Breast epithelium (tissue), 4 donors: ENCODE measurements around the gene SLC38A10. TPM values are rescaled to one million over a fixed set of nuclear protein-coding genes. Genes with fewer than 3 reads are reported as not detected.

Source experiments
- DNase-seq, 2 donors: peaks; one replicate each; pipeline ENCODE4 v3.0.0-alpha.2; 2019; ENCODE audit warnings: low spot score in 2 of 2
- H3K27ac ChIP-seq, 2 donors: fragments of 200-600 bp; sonication (generic) in 1 of 2; one replicate each; pipeline ENCODE4 v1.5.1; 2016 to 2019; ENCODE audit warnings: mild to moderate bottlenecking in 1 of 2
- H3K27me3 ChIP-seq, 2 donors: fragments of 200-600 bp; sonication (generic) in 1 of 2; one replicate each; pipeline versions ENCODE4 v1.5.1 to v1.6.0; 2017 to 2019; ENCODE audit warnings: control low read depth in 1 of 2, mild to moderate bottlenecking in 1 of 2
- H3K36me3 ChIP-seq: fragments of 200-600 bp; one replicate; pipeline ENCODE4 v1.5.1; 2019
- H3K4me1 ChIP-seq, 2 donors: fragments of 200-600 bp; sonication (generic); one replicate each; pipeline ENCODE4 v1.5.1; 2016 to 2019; ENCODE audit warnings: control low read depth in 1 of 2
- H3K4me3 ChIP-seq, 3 donors: fragments of 200-600 bp; sonication (generic); 1 replicate in 2 of 3; 2 replicates in 1 of 3; pipeline ENCODE4 v1.5.1; 2016 to 2019; ENCODE audit warnings: mild to moderate bottlenecking in 3 of 3, moderate library complexity in 2 of 3
- H3K9me3 ChIP-seq, 2 donors: fragments of 200-600 bp; sonication (generic) in 1 of 2; one replicate each; pipeline ENCODE4 v1.5.1; 2016 to 2019; ENCODE audit warnings: control low read depth in 1 of 2
- CTCF ChIP-seq, 3 donors: fragments of 450-650 bp; IDR thresholded peaks; one replicate each; pipeline ENCODE4 v1.5.1; 2016 to 2017; ENCODE audit warnings: antibody characterized with exemption in 3 of 3, mild to moderate bottlenecking in 3 of 3, moderate library complexity in 3 of 3
- POLR2A ChIP-seq: fragments of 450-650 bp; IDR thresholded peaks from one replicate; pipeline ENCODE4 v1.6.1; 2016; ENCODE audit warnings: antibody characterized with exemption, mild to moderate bottlenecking, moderate library complexity
- POLR2AphosphoS5 ChIP-seq, 3 donors: sonication (generic); formaldehyde crosslinking; IDR thresholded peaks; one replicate each; pipeline ENCODE4 v1.6.1; 2017; ENCODE audit warnings: antibody characterized with exemption in 3 of 3
- intact Hi-C: fragments of 100-400 bp; cut with DNase I; formaldehyde crosslinking; loops from one replicate; pipeline ENCODE4 v1.15.1; 2023; ENCODE audit warnings: low total_unique reads
- total RNA-seq, 3 donors: library from RNA; depleted of rRNA; stranded (reverse); fragments of >200 nt; gene quantifications; one replicate each; pipeline ENCODE4 v1.1.0, GENCODE V29; 2016

The SLC38A10 gene
- total RNA-seq, 3 donors from 2014 or later = 52.4 to 104 (median 85.2) TPM

- intact Hi-C loops = no loop called here
- H3K27ac ChIP-seq = no peak overlapping the region
- TF ChIP-seq POLR2AphosphoS5 (IDR thresholded peaks at IDR 0.05) = no peak
- TF ChIP-seq POLR2A = no peak
- no peak for TF ChIP-seq CTCF (IDR thresholded peaks at IDR 0.05)
- no peaks in the 10 kb centered on the region for H3K9me3 ChIP-seq
- no peak for DNase-seq
- no peaks in the 10 kb centered on the region for H3K4me1 ChIP-seq
- H3K4me3 ChIP-seq = no peak overlapping the region
- H3K27me3 ChIP-seq = no peaks in the 10 kb centered on the region
- H3K36me3 ChIP-seq = no peaks in the 10 kb centered on the region
Observed at GRCh38 chr17:81206657-81207056, 88.5 kb downstream of the SLC38A10 start.

GRCh38 chr17:81206166-81206565, 88.9 kb downstream of the SLC38A10 start:
- Histone ChIP-seq H3K4me1 (no peaks in the 10 kb centered on the region), H3K36me3 (no peaks in the 10 kb centered on the region), H3K9me3 (no peaks in the 10 kb centered on the region), H3K27ac (no peak overlapping the region), H3K27me3 (no peaks in the 10 kb centered on the region), H3K4me3 (no peak overlapping the region)
- TF ChIP-seq CTCF (IDR thresholded peaks at IDR 0.05) (no peak), POLR2AphosphoS5 (IDR thresholded peaks at IDR 0.05) (no peak), POLR2A (no peak)
- intact Hi-C loops = no loop called here
- no peak for DNase-seq

- no peaks in the 10 kb centered on the region for H3K9me3 ChIP-seq
- no peak for DNase-seq
- no peaks in the 10 kb centered on the region for H3K36me3 ChIP-seq
- intact Hi-C loops = no loop called here
- H3K27me3 ChIP-seq = no peaks in the 10 kb centered on the region
- no peak overlapping the region for H3K27ac ChIP-seq
- H3K4me1 ChIP-seq = no peaks in the 10 kb centered on the region
- TF ChIP-seq CTCF (IDR thresholded peaks at IDR 0.05) = no peak
- no peak for TF ChIP-seq POLR2AphosphoS5 (IDR thresholded peaks at IDR 0.05)
- no peak for TF ChIP-seq POLR2A
- no peak overlapping the region for H3K4me3 ChIP-seq
Observed at GRCh38 chr17:81204578-81204977, 90.5 kb downstream of the SLC38A10 start.

- no peak for TF ChIP-seq POLR2A
- no peak for TF ChIP-seq POLR2AphosphoS5 (IDR thresholded peaks at IDR 0.05)
- no peak for TF ChIP-seq CTCF (IDR thresholded peaks at IDR 0.05)
- no peaks in the 10 kb centered on the region for H3K36me3 ChIP-seq
- intact Hi-C loops = no loop called here
- H3K27me3 ChIP-seq = no peaks in the 10 kb centered on the region
- H3K4me3 ChIP-seq = no peak overlapping the region
- no peaks in the 10 kb centered on the region for H3K4me1 ChIP-seq
- H3K9me3 ChIP-seq = no peaks in the 10 kb centered on the region
- no peak for DNase-seq
- no peak overlapping the region for H3K27ac ChIP-seq
Observed at GRCh38 chr17:81203136-81203535, 92.0 kb downstream of the SLC38A10 start.

- H3K36me3 ChIP-seq = no peaks in the 10 kb centered on the region
- DNase-seq = peak in 1 of 2 donors; percentile 76
Observed at GRCh38 chr17:81202318-81202717, 92.8 kb downstream of the SLC38A10 start.

More at GRCh38 chr17:81202318-81202717, 92.8 kb downstream of the SLC38A10 start:
- H3K9me3 ChIP-seq = no peaks in the 10 kb centered on the region
- no peak for TF ChIP-seq POLR2AphosphoS5 (IDR thresholded peaks at IDR 0.05)
- TF ChIP-seq POLR2A = no peak
- TF ChIP-seq CTCF (IDR thresholded peaks at IDR 0.05) = no peak
- no peaks in the 10 kb centered on the region for H3K4me1 ChIP-seq
- intact Hi-C loops = no loop called here
- no peak overlapping the region for H3K27ac ChIP-seq
- no peaks in the 10 kb centered on the region for H3K27me3 ChIP-seq
- no peak overlapping the region for H3K4me3 ChIP-seq
